Activated T-cell treated with anti-CD3 and anti-CD28 coated beads, Interleukin-2, amount 50 U/mL, for 4 hours (primary cell): ENCODE results near the gene RPS8. TPM values are rescaled to one million over a fixed set of nuclear protein-coding genes. Genes with fewer than 3 reads are reported as not detected.

Source experiments
- total RNA-seq, 3 donors: library from RNA; stranded (reverse); gene quantifications; one replicate each; pipeline ENCODE4 v1.2.1, GENCODE V29; 2021

The RPS8 gene
- total RNA-seq, 3 donors from 2014 or later: 2,825 to 3,013 (median 2,945) TPM

Other genes starting within 250 kb of the RPS8 start
- 1 to 10 TPM; 1.8 to 3.6 (median 2.2) TPM for gene TMEM53, start 101.1 kb upstream of the RPS8 start, total RNA-seq
- 10 to 100 TPM; 29.4 to 57.2 (median 49.5) TPM for gene ARMH1, start 100.8 kb upstream of the RPS8 start, total RNA-seq
- gene RNU5D-1, start 44.4 kb upstream of the RPS8 start, total RNA-seq: not detected
- gene KIF2C, start 35.7 kb upstream of the RPS8 start, total RNA-seq: 1 to 10 TPM; 5.0 to 8.1 (median 8.1) TPM
- gene BEST4, start 12.6 kb downstream of the RPS8 start, total RNA-seq: under 1 TPM; 0.53 to 0.63 (median 0.57) TPM
- gene PLK3, start 24.8 kb downstream of the RPS8 start, total RNA-seq: 100 to 1,000 TPM; 186 to 239 (median 203) TPM
- gene DYNLT4, start 31.8 kb downstream of the RPS8 start, total RNA-seq: not detected
- gene BTBD19, start 33.0 kb downstream of the RPS8 start, total RNA-seq: 10 to 100 TPM in 1 of 3 donors, 1 to 10 TPM in 2; 8.2 to 14.0 (median 8.3) TPM
- 1 to 10 TPM; 1.4 to 1.9 (median 1.6) TPM for gene PTCH2, start 67.7 kb downstream of the RPS8 start, total RNA-seq
- 10 to 100 TPM; 61.8 to 67.2 (median 66.7) TPM for gene EIF2B3, start 211.1 kb downstream of the RPS8 start, total RNA-seq
- gene HECTD3, start 235.8 kb downstream of the RPS8 start, total RNA-seq: 10 to 100 TPM; 27.4 to 30.4 (median 30.2) TPM
- gene UROD, start 236.7 kb downstream of the RPS8 start, total RNA-seq: 100 to 1,000 TPM in 1 of 3 donors, 10 to 100 TPM in 2; 95.0 to 112 (median 99.1) TPM